ENCODE data around the gene IMPDH1. TPM values are rescaled to one million over a fixed set of nuclear protein-coding genes. Genes with fewer than 3 reads are reported as not detected.

IMPDH1 gene
- total RNA-seq, 4 donors from 2014 or later: 29.1 to 72.1 (median 56.0) TPM

DNA sequence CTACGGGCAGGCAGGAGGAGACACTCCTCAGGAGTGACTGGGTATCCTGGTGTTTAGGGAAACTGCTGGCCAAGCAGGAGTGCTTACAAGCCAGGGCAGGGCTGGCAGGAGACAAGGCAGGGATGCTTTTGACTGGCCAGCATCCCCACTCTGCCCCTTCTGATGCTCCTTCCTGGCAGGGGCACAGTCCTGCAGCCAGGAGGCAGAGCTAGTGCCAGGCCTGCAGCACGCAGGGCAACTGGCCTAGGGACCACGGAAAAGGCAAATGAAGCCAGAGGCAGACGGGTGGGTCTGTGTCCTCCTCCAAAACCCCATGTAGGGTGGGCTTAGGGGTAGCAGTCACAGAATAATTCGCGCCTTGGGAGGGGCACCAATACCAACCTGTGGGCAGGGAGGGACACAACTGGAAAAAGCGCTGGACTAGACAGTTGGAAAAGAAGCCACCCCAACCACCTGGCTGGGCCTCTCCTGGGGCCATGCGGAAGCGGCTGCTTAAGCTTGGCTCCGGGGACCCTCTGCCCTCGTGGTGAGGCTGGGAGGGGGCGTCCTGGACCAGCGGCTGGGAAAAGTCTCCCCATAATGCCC lies 4.8 kb downstream of the IMPDH1 start:
- H3K4me1 ChIP-seq: peaks cover 45 to 56% (median 53%) of the 10 kb centered on the region in 4 donors
- H3K36me3 ChIP-seq: peaks cover 10 to 35% (median 29%) of the 10 kb centered on the region in 4 donors
- no peaks in the 10 kb centered on the region for H3K27me3 ChIP-seq
- H3K4me3 ChIP-seq: peak overlapping the region; percentile 72 to 95 (median 80)
- intact Hi-C loops (cut with DNase I): loop anchor here (10.0 kb wide), 1 partner anchor 50 kb away; the partner anchor contains the start of gene HILPDA
- 66% methylated on average over 4 of the region's 13 CpGs for WGBS
- no peaks in the 10 kb centered on the region for H3K9me3 ChIP-seq
- DNase-seq (ENCODE audit: extremely low spot score): no peak
- TF ChIP-seq POLR2A (IDR thresholded peaks at IDR 0.05; ENCODE audit: low read depth) (no peak), EP300 (IDR thresholded peaks at IDR 0.05) (no peak), CTCF (IDR thresholded peaks at IDR 0.05) (peak in 2 of 3 experiments; percentile 12 to 14), POLR2AphosphoS5 (IDR thresholded peaks at IDR 0.05) (no peak)
- peak overlapping the region; percentile 56 to 97 (median 67) for H3K27ac ChIP-seq (replicated peaks in 1 of 4)

GRCh38 chr7:128404143-128404681 lies 5.6 kb downstream of the IMPDH1 start:
- TF ChIP-seq CTCF (IDR thresholded peaks at IDR 0.05): no peak
- TF ChIP-seq EP300 (IDR thresholded peaks at IDR 0.05): no peak
- no peak for TF ChIP-seq POLR2A (IDR thresholded peaks at IDR 0.05; ENCODE audit: low read depth)
- no peak for TF ChIP-seq POLR2AphosphoS5 (IDR thresholded peaks at IDR 0.05)
- WGBS: 80% methylated on average over 7 of the region's 9 CpGs
- Histone ChIP-seq H3K9me3 (no peaks in the 10 kb centered on the region), H3K36me3 (peaks cover 15 to 43% (median 36%) of the 10 kb centered on the region in 4 donors), H3K27me3 (no peaks in the 10 kb centered on the region), H3K27ac (replicated peaks in 1 of 4) (peak overlapping the region in 2 of 4 donors; percentile 65 to 97), H3K4me1 (peaks cover 44 to 53% (median 50%) of the 10 kb centered on the region in 4 donors), H3K4me3 (peak overlapping the region in 1 of 4 donors; percentile 95)
- intact Hi-C loops (cut with DNase I): loop anchor here (10.0 kb wide), 1 partner anchor 51 kb away; the partner anchor contains the start of gene HILPDA
- no peak for DNase-seq (ENCODE audit: extremely low spot score)

- Histone ChIP-seq H3K4me3 (no peak overlapping the region), H3K27ac (replicated peaks in 1 of 4) (no peak overlapping the region), H3K4me1 (peaks cover 38 to 48% (median 45%) of the 10 kb centered on the region in 4 donors), H3K36me3 (peaks cover 15 to 48% (median 41%) of the 10 kb centered on the region in 4 donors), H3K9me3 (no peaks in the 10 kb centered on the region), H3K27me3 (no peaks in the 10 kb centered on the region)
- 75% methylated on average over 4 of the region's 5 CpGs for WGBS
- TF ChIP-seq EP300 (IDR thresholded peaks at IDR 0.05) (no peak), POLR2A (IDR thresholded peaks at IDR 0.05; ENCODE audit: low read depth) (no peak), CTCF (IDR thresholded peaks at IDR 0.05) (no peak), POLR2AphosphoS5 (IDR thresholded peaks at IDR 0.05) (no peak)
- intact Hi-C loops (cut with DNase I): loop anchor here (10.0 kb wide), 1 partner anchor 51 kb away; the partner anchor contains the start of gene HILPDA
- no peak for DNase-seq (ENCODE audit: extremely low spot score)
These were observed 6.1 kb downstream of the IMPDH1 start for GRCh38 chr7:128403676-128404075.

- intact Hi-C loops (cut with DNase I): loop anchor here (10.0 kb wide), 1 partner anchor 52 kb away; the partner anchor contains the start of gene HILPDA
- H3K4me3 ChIP-seq: no peak overlapping the region
- no peaks in the 10 kb centered on the region for H3K27me3 ChIP-seq
- DNase-seq (ENCODE audit: extremely low spot score): no peak
- 78% methylated on average over 2 of the region's 2 CpGs for WGBS
- H3K27ac ChIP-seq (replicated peaks in 1 of 4): no peak overlapping the region
- peaks cover 23 to 61% (median 54%) of the 10 kb centered on the region in 4 donors for H3K36me3 ChIP-seq
- H3K9me3 ChIP-seq: no peaks in the 10 kb centered on the region
- TF ChIP-seq CTCF (IDR thresholded peaks at IDR 0.05): no peak
- no peak for TF ChIP-seq POLR2A (IDR thresholded peaks at IDR 0.05; ENCODE audit: low read depth)
- TF ChIP-seq POLR2AphosphoS5 (IDR thresholded peaks at IDR 0.05): no peak
- no peak for TF ChIP-seq EP300 (IDR thresholded peaks at IDR 0.05)
- peaks cover 25 to 35% (median 32%) of the 10 kb centered on the region in 4 donors for H3K4me1 ChIP-seq
These were observed 7.4 kb downstream of the IMPDH1 start for GRCh38 chr7:128402356-128402755.

All from esophagus muscularis mucosa (tissue), 4 donors.